ENCODE measurements around the gene KRT38. TPM values are rescaled to one million over a fixed set of nuclear protein-coding genes. Genes with fewer than 3 reads are reported as not detected.

KRT38 gene
- total and polyA plus RNA-seq, 2 of the 8 experiments (the other 6 are each of a cell fraction or from before 2014, with no cell fraction given), result not detected

DNA sequence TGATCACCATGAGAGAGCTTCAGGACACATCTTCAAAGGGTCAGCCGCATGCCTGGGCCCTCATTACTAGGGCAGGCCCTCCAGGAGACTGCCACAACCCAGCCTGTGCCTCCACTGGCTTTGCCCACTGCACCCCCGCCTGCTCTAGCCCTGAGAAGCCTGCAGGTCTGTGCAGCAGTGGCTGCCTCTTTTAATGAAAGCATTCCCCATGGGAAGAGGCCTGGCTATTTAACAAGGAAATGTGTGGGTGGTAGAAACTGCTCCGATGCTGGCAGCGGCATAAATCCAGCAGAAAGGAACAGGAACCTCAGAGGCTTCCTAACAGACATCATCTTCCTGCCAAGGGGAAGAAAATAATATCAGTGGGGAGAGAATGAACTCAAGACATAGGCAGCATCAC, 26.8 kb upstream of the KRT38 start (continued):
- no peak for TF ChIP-seq EGR1 (IDR thresholded peaks at IDR 0.05; ENCODE audit: borderline replicate concordance, low read depth, low read length)
- no peak for TF ChIP-seq NRF1 (IDR thresholded peaks at IDR 0.05; ENCODE audit: low read depth, low read length)
- TF ChIP-seq RXRA (IDR thresholded peaks at IDR 0.05; ENCODE audit: insufficient read depth, low read depth, low read length), result no peak
- no peak for TF ChIP-seq SUZ12 (IDR thresholded peaks at IDR 0.05; ENCODE audit: low read length)
- no peak for TF ChIP-seq RFX5 (IDR thresholded peaks at IDR 0.05; ENCODE audit: borderline replicate concordance, low read depth, low read length)
- no peak for TF ChIP-seq ZNF274 (IDR thresholded peaks at IDR 0.05; ENCODE audit: borderline replicate concordance, extremely low read depth, low read length)

Data from H1 (cell line).